ENCODE results near the gene CNTNAP5.

Gene CNTNAP5

GRCh38 chr2:124647245-124647644 is 622.2 kb downstream of the CNTNAP5 start:
- no peak for DNase-seq

GRCh38 chr2:124647663-124648062 is 622.6 kb downstream of the CNTNAP5 start:
- no peak for DNase-seq

GRCh38 chr2:124649001-124649400 is 623.9 kb downstream of the CNTNAP5 start:
- DNase-seq: no peak

- no peak for DNase-seq
Measured at GRCh38 chr2:124652099-124652498, 627.0 kb downstream of the CNTNAP5 start.

- no peak for DNase-seq
Measured at GRCh38 chr2:124658373-124658772, 633.3 kb downstream of the CNTNAP5 start.

- no peak for DNase-seq
Measured at GRCh38 chr2:124661558-124661957, 636.5 kb downstream of the CNTNAP5 start.

GRCh38 chr2:124662946-124663644 is 638.0 kb downstream of the CNTNAP5 start:
- DNase-seq: no peak

GRCh38 chr2:124663645-124663997 is 638.5 kb downstream of the CNTNAP5 start:
- DNase-seq: no peak

- DNase-seq: no peak
Measured at GRCh38 chr2:124664363-124664762, 639.3 kb downstream of the CNTNAP5 start.

- DNase-seq: no peak
Measured at GRCh38 chr2:124666976-124667375, 641.9 kb downstream of the CNTNAP5 start.

- no peak for DNase-seq
Measured at GRCh38 chr2:124668161-124668560, 643.1 kb downstream of the CNTNAP5 start.

- no peak for DNase-seq
Measured at GRCh38 chr2:124670187-124670586, 645.1 kb downstream of the CNTNAP5 start.

GRCh38 chr2:124678043-124678442 is 653.0 kb downstream of the CNTNAP5 start:
- no peak for DNase-seq

GRCh38 chr2:124683536-124684428 is 658.7 kb downstream of the CNTNAP5 start:
- no peak for DNase-seq

GRCh38 chr2:124689348-124689747 is 664.3 kb downstream of the CNTNAP5 start:
- no peak for DNase-seq

GRCh38 chr2:124692216-124692615 is 667.1 kb downstream of the CNTNAP5 start:
- no peak for DNase-seq

GRCh38 chr2:124692707-124693106 is 667.6 kb downstream of the CNTNAP5 start:
- no peak for DNase-seq

GRCh38 chr2:124693156-124693555 is 668.1 kb downstream of the CNTNAP5 start:
- DNase-seq: no peak

- DNase-seq: no peak
Measured at GRCh38 chr2:124698979-124699565, 674.0 kb downstream of the CNTNAP5 start.

GRCh38 chr2:124702777-124703176 is 677.7 kb downstream of the CNTNAP5 start:
- DNase-seq: no peak

- no peak for DNase-seq
Measured at GRCh38 chr2:124704071-124704925, 679.2 kb downstream of the CNTNAP5 start.

- no peak for DNase-seq
Measured at GRCh38 chr2:124708661-124709060, 683.6 kb downstream of the CNTNAP5 start.

- no peak for DNase-seq
Measured at GRCh38 chr2:124713969-124714368, 688.9 kb downstream of the CNTNAP5 start.
